Neutrophil (primary cell): ENCODE measurements around the gene GALNT18.

Source experiments
- H3K27ac ChIP-seq: fragments of 200-600 bp; sonication (generic); 2 replicates; pipeline ENCODE4 v1.5.1; 2016; ENCODE audit warnings: mild to moderate bottlenecking, moderate library complexity
- H3K27me3 ChIP-seq: fragments of 200-600 bp; sonication (generic); 2 replicates; pipeline ENCODE4 v1.6.0; 2016; ENCODE audit warnings: mild to moderate bottlenecking
- H3K36me3 ChIP-seq: fragments of 200-600 bp; sonication (generic); 2 replicates; pipeline ENCODE4 v1.5.1; 2017
- H3K4me1 ChIP-seq, 2 experiments: fragments of 200-600 bp in 1 of 2; sonication (generic) in 1 of 2; 1 replicate in 1 of 2; 2 replicates in 1 of 2; pipeline versions ENCODE4 v1.5.1 to v1.6.1; 2013 to 2016; ENCODE audit warnings: low read depth in 1 of 2, low read length in 1 of 2, mild to moderate bottlenecking in 1 of 2, moderate library complexity in 1 of 2; ENCODE audit not compliant: control insufficient read depth in 1 of 2, insufficient read depth in 1 of 2
- H3K4me3 ChIP-seq, 2 experiments: fragments of 200-600 bp in 1 of 2; sonication (generic) in 1 of 2; 1 replicate in 1 of 2; 2 replicates in 1 of 2; pipeline ENCODE4 v1.5.1; 2013 to 2016; ENCODE audit warnings: low read depth in 1 of 2, low read length in 1 of 2, mild to moderate bottlenecking in 1 of 2, moderate library complexity in 1 of 2
- H3K9me3 ChIP-seq: fragments of 200-600 bp; sonication (generic); 2 replicates; pipeline ENCODE4 v1.5.1; 2016
- CTCF ChIP-seq: fragments of 200-600 bp; sonication (generic); IDR thresholded peaks from 2 replicates; pipeline ENCODE4 v1.5.1; 2016; ENCODE audit warnings: antibody characterized with exemption

The GALNT18 gene

GRCh38 chr11:11532574-11532973, 89.2 kb downstream of the GALNT18 start:
- Histone ChIP-seq H3K4me1 (no peaks in the 10 kb centered on the region), H3K4me3 (no peak overlapping the region), H3K27me3 (no peaks in the 10 kb centered on the region), H3K9me3 (no peaks in the 10 kb centered on the region), H3K27ac (no peak overlapping the region), H3K36me3 (no peaks in the 10 kb centered on the region)
- TF ChIP-seq CTCF, result no peak

GRCh38 chr11:11531131-11531908, 90.5 kb downstream of the GALNT18 start:
- Histone ChIP-seq H3K9me3 (no peaks in the 10 kb centered on the region), H3K36me3 (no peaks in the 10 kb centered on the region), H3K4me1 (no peaks in the 10 kb centered on the region), H3K4me3 (no peak overlapping the region), H3K27ac (no peak overlapping the region), H3K27me3 (no peaks in the 10 kb centered on the region)
- no peak for TF ChIP-seq CTCF

- Histone ChIP-seq H3K27ac (no peak overlapping the region), H3K27me3 (no peaks in the 10 kb centered on the region), H3K4me3 (no peak overlapping the region), H3K36me3 (no peaks in the 10 kb centered on the region), H3K9me3 (no peaks in the 10 kb centered on the region), H3K4me1 (no peaks in the 10 kb centered on the region)
- TF ChIP-seq CTCF, result no peak
Observed at GRCh38 chr11:11528986-11529385, 92.8 kb downstream of the GALNT18 start.

GRCh38 chr11:11525283-11525682, 96.5 kb downstream of the GALNT18 start:
- TF ChIP-seq CTCF, result no peak

GRCh38 chr11:11524436-11525061, 97.3 kb downstream of the GALNT18 start:
- Histone ChIP-seq H3K27ac (no peak overlapping the region), H3K4me3 (no peak overlapping the region), H3K9me3 (no peaks in the 10 kb centered on the region), H3K4me1 (no peaks in the 10 kb centered on the region), H3K36me3 (no peaks in the 10 kb centered on the region), H3K27me3 (peaks cover 8% of the 10 kb centered on the region)
- TF ChIP-seq CTCF, result no peak

More at GRCh38 chr11:11525283-11525682, 96.5 kb downstream of the GALNT18 start:
- Histone ChIP-seq H3K27ac (no peak overlapping the region), H3K9me3 (no peaks in the 10 kb centered on the region), H3K4me3 (no peak overlapping the region), H3K27me3 (peaks cover 8% of the 10 kb centered on the region), H3K36me3 (no peaks in the 10 kb centered on the region), H3K4me1 (no peaks in the 10 kb centered on the region)
